Measurements from ENCODE around the gene PLAAT2. TPM values are rescaled to one million over a fixed set of nuclear protein-coding genes. Genes with fewer than 3 reads are reported as not detected.

PLAAT2 gene
- total and polyA plus RNA-seq, 10 of the 15 experiments (the other 5 are each of a cell fraction or from before 2014, with no cell fraction given) = 4.6 to 25.9 (median 8.6) TPM

GRCh38 chr11:63564784-63565350 lies 1.7 kb upstream of the PLAAT2 start:
- peak overlapping the region; percentile 77 for H3K4me2 ChIP-seq (ENCODE audit: control insufficient read depth, insufficient read depth)

More at GRCh38 chr11:63564784-63565350, 1.7 kb upstream of the PLAAT2 start:
- ChIA-PET SMC1A (ENCODE audit: uncharacterized antibody, unreplicated experiment) (interaction anchor here (0.8 to 1.8 kb wide), 3 partner anchors 10 to 86 kb away, joined by 3 to 8 read pairs (median 4); partner anchors contain the start of gene PLAAT4), CTCF (interaction anchor here (0.6 to 3.7 kb wide), 4 partner anchors 9 to 86 kb away, joined by 3 to 12 read pairs (median 4); no protein-coding TSS in a partner anchor), RAD21 (ENCODE audit: unreplicated experiment) (interaction anchor here (1.1 to 3.9 kb wide), 2 partner anchors 28 to 85 kb away, joined by 7 to 16 read pairs; partner anchors contain the start of gene PLAAT4), POLR2A (interaction anchor here (0.5 to 0.8 kb wide), 2 partner anchors 11 to 132 kb away, joined by 3 to 5 read pairs; no protein-coding TSS in a partner anchor)
- Histone ChIP-seq H3K9me3 (replicated peaks; ENCODE audit: control insufficient read depth, insufficient read depth, low read length) (no peaks in the 10 kb centered on the region), H3K36me3 (ENCODE audit: control insufficient read depth in 2 of 2, insufficient read depth in 2 of 2, low read length in 1 of 2) (no peaks in the 10 kb centered on the region), H3K79me2 (ENCODE audit: control insufficient read depth, insufficient read depth, low read length) (no peaks in the 10 kb centered on the region), H3K27me3 (replicated peaks in 1 of 2; ENCODE audit: control insufficient read depth in 2 of 2, insufficient read depth in 2 of 2, low read length in 1 of 2) (no peaks in the 10 kb centered on the region), H3K4me1 (ENCODE audit: control insufficient read depth, insufficient read depth, low read length) (peaks cover 48% of the 10 kb centered on the region), H4K20me1 (ENCODE audit: control insufficient read depth, insufficient read depth) (no peaks in the 10 kb centered on the region), H3K9ac (ENCODE audit: control insufficient read depth, insufficient read depth, low read length) (no peak overlapping the region; the same call in 1 of the 2 replicates), H3K27ac (ENCODE audit: control insufficient read depth, insufficient read depth) (peak overlapping the region; percentile 73), H2AFZ (ENCODE audit: control insufficient read depth, low read depth, low read length) (peak overlapping the region; percentile 36; the same call in 1 of the 2 replicates), H3K4me3 (0 out of 2 replicates have a peak overlapping the region, but pooled peaks have one; percentile 3)
- no peak for ATAC-seq
- WGBS (ENCODE audit: insufficient coverage, insufficient replicate concordance, low lambda C conversion rate, missing lambda C conversion rate) = 39% methylated on average over 4 of the region's 4 CpGs
- no peak for DNase-seq (ENCODE audit: low read depth, low spot score)
- intact Hi-C loops (cut with micrococcal nuclease; ENCODE audit: unreplicated experiment) = no loop called here
- in situ Hi-C loops (cut with MboI) = no loop called here
- TF ChIP-seq PAX8 (IDR thresholded peaks at IDR 0.05) (no peak), SMARCA5 (IDR thresholded peaks at IDR 0.05) (no peak), CEBPZ (IDR thresholded peaks at IDR 0.05; ENCODE audit: low read depth, low read length) (no peak), SMAD1 (IDR thresholded peaks at IDR 0.05; ENCODE audit: low read depth, partially characterized antibody) (no peak), ELK1 (IDR thresholded peaks at IDR 0.05; ENCODE audit: low read depth, low read length) (no peak), HCFC1 (IDR thresholded peaks at IDR 0.05; ENCODE audit: low read length) (no peak), SPI1 (IDR thresholded peaks at IDR 0.05; ENCODE audit: borderline replicate concordance, insufficient read depth, low read depth, low read length) (peak; percentile 63; the same call in 1 of the 2 replicates)
- BruUV-seq (replicated peaks) = no TSS peak
- no peak for FAIRE-seq

All from GM12878 (cell line).